GM12878 (cell line): ENCODE data around the gene CCIN. TPM values are rescaled to one million over a fixed set of nuclear protein-coding genes. Genes with fewer than 3 reads are reported as not detected.

Source experiments
- ATAC-seq: fragments of 200-7000 bp; cut with Tn5 transposase; 3 replicates; pipeline ENCODE4 v1.9.1; 2020; ENCODE audit warnings: mild to moderate bottlenecking, moderate library complexity
- BruUV-seq: library from RNA; stranded (reverse); fragments of 400-500 nt; replicated peaks from 2 replicates; lab custom pipeline; 2021; lab: Mats Ljungman, UMichigan
- CTCF ChIA-PET: fragments of 300-600 bp; sonication (Branson Sonifier 250); formaldehyde crosslinking; extraction: SDS; loops from one replicate; lab custom pipeline; 2021; ENCODE audit warnings: inconsistent platforms; lab: Yijun Ruan, JAX
- POLR2A ChIA-PET: fragments of 350-600 bp; formaldehyde crosslinking; extraction: SDS; loops from one replicate; lab custom pipeline; 2021; ENCODE audit warnings: inconsistent platforms; lab: Charles Lee
- RAD21 ChIA-PET: fragments of 300-600 bp; sonication (Branson Sonifier 250); formaldehyde crosslinking; loops from one replicate; lab custom pipeline; 2023; ENCODE audit warnings: antibody characterized with exemption; ENCODE audit not compliant: unreplicated experiment; lab: Charles Lee
- SMC1A ChIA-PET: fragments of 300-600 bp; sonication (Branson Sonifier 250); formaldehyde crosslinking; loops from one replicate; lab custom pipeline; 2023; ENCODE audit not compliant: unreplicated experiment, uncharacterized antibody; lab: Charles Lee
- DNase-seq: peaks from one replicate; pipeline ENCODE4 v3.0.0-alpha.2; 2011; ENCODE audit warnings: low read depth, low spot score
- FAIRE-seq: peaks from 3 replicates; lab custom pipeline; 2011; peaks lifted over from hg19 to GRCh38; lab: Jason Lieb, UNC
- H2AFZ ChIP-seq: 2 replicates; pipeline ENCODE4 v1.6.0; 2011; ENCODE audit warnings: low read depth, low read length, control low read depth; ENCODE audit not compliant: control insufficient read depth
- H3K27ac ChIP-seq: 2 replicates; pipeline ENCODE4 v1.5.1; 2011; ENCODE audit warnings: control low read depth; ENCODE audit not compliant: control insufficient read depth, insufficient read depth
- H3K27me3 ChIP-seq, 2 experiments: replicated peaks in 1 of 2; 2 replicates each; pipeline versions ENCODE4 v1.6.0 to v1.6.1; 2011; ENCODE audit warnings: low read length in 1 of 2; ENCODE audit not compliant: control insufficient read depth in 2 of 2, insufficient read depth in 2 of 2
- H3K36me3 ChIP-seq, 2 experiments: 2 replicates each; pipeline ENCODE4 v1.5.1; 2011; ENCODE audit warnings: low read length in 1 of 2; ENCODE audit not compliant: control insufficient read depth in 2 of 2, insufficient read depth in 2 of 2
- H3K4me1 ChIP-seq: 2 replicates; pipeline ENCODE4 v1.6.1; 2011; ENCODE audit warnings: mild to moderate bottlenecking, low read length, moderate library complexity, mixed read lengths; ENCODE audit not compliant: control insufficient read depth, insufficient read depth
- H3K4me2 ChIP-seq: 2 replicates; pipeline ENCODE4 v1.6.0; 2011; ENCODE audit warnings: control low read depth; ENCODE audit not compliant: control insufficient read depth, insufficient read depth
- H3K4me3 ChIP-seq: fragments of 200-600 bp; sonication (generic); 2 replicates; pipeline ENCODE4 v1.5.1; 2016
- H3K79me2 ChIP-seq: 2 replicates; pipeline ENCODE4 v1.6.0; 2011; ENCODE audit warnings: low read length; ENCODE audit not compliant: control insufficient read depth, insufficient read depth
- H3K9ac ChIP-seq: 2 replicates; pipeline ENCODE4 v1.8.0; 2011; ENCODE audit warnings: low read length, control low read depth, mixed read lengths; ENCODE audit not compliant: control insufficient read depth, insufficient read depth
- H3K9me3 ChIP-seq: replicated peaks from 3 replicates; pipeline ENCODE4 v1.5.1; 2011; ENCODE audit warnings: mild to moderate bottlenecking, low read length; ENCODE audit not compliant: control insufficient read depth, insufficient read depth
- H4K20me1 ChIP-seq: 2 replicates; pipeline ENCODE4 v1.6.0; 2011; ENCODE audit not compliant: control insufficient read depth, insufficient read depth
- ATF7 ChIP-seq: fragments of 450-650 bp; IDR thresholded peaks from 2 replicates; pipeline ENCODE4 v1.6.1; 2016; ENCODE audit warnings: low read depth, mild to moderate bottlenecking
- BCL11A ChIP-seq: IDR thresholded peaks from 2 replicates; pipeline ENCODE4 v1.6.1; 2011; ENCODE audit warnings: low read depth, low read length
- BCL3 ChIP-seq: IDR thresholded peaks from 2 replicates; pipeline ENCODE4 v1.6.1; 2011; ENCODE audit warnings: borderline replicate concordance, low read depth, mild to moderate bottlenecking, moderate library complexity, low read length; ENCODE audit not compliant: insufficient read depth, poor library complexity, severe bottlenecking
- BMI1 ChIP-seq: fragments of 450-650 bp; IDR thresholded peaks from 2 replicates; pipeline ENCODE4 v1.6.1; 2016; ENCODE audit warnings: mild to moderate bottlenecking, moderate library complexity, borderline replicate concordance
- BRCA1 ChIP-seq: IDR thresholded peaks from 2 replicates; pipeline ENCODE4 v1.6.1; 2011; ENCODE audit warnings: low read depth, low read length, improper control_type of control experiment
- CBX3 ChIP-seq: fragments of 200-600 bp; sonication (generic); IDR thresholded peaks from 2 replicates; pipeline ENCODE4 v1.6.1; 2016; ENCODE audit warnings: low read depth, borderline replicate concordance
- LARP7 ChIP-seq: fragments of 450-650 bp; IDR thresholded peaks from 2 replicates; pipeline ENCODE4 v1.6.1; 2017; ENCODE audit warnings: mild to moderate bottlenecking
- MEF2B ChIP-seq: fragments of 450-650 bp; IDR thresholded peaks from 2 replicates; pipeline ENCODE4 v1.6.1; 2018; ENCODE audit warnings: mild to moderate bottlenecking, moderate library complexity; ENCODE audit not compliant: partially characterized antibody, poor library complexity, severe bottlenecking
- MYC ChIP-seq: IDR thresholded peaks from 2 replicates; pipeline ENCODE4 v1.6.1; 2011; ENCODE audit warnings: mild to moderate bottlenecking, low read length, moderate library complexity, inconsistent platforms; ENCODE audit not compliant: insufficient read depth, insufficient replicate concordance, insufficient read length, severe bottlenecking
- NBN ChIP-seq: fragments of 450-650 bp; IDR thresholded peaks from 2 replicates; pipeline ENCODE4 v1.6.1; 2016
- NFYA ChIP-seq: IDR thresholded peaks from 2 replicates; pipeline ENCODE4 v1.6.1; 2011; ENCODE audit warnings: low read depth, mild to moderate bottlenecking, low read length, improper control_type of control experiment, borderline replicate concordance
- PAX8 ChIP-seq: fragments of 450-650 bp; IDR thresholded peaks from 2 replicates; pipeline ENCODE4 v1.6.1; 2017; ENCODE audit warnings: mild to moderate bottlenecking, moderate library complexity
- REST ChIP-seq: IDR thresholded peaks from 2 replicates; pipeline ENCODE4 v1.6.1; 2012; ENCODE audit warnings: mild to moderate bottlenecking, low read depth, low read length
- SRF ChIP-seq, 2 experiments: IDR thresholded peaks; 2 replicates each; pipeline ENCODE4 v1.6.1; 2011; ENCODE audit warnings: low read depth in 2 of 2, low read length in 2 of 2, mild to moderate bottlenecking in 1 of 2, moderate library complexity in 1 of 2
- STAT3 ChIP-seq: IDR thresholded peaks from 2 replicates; pipeline ENCODE4 v1.6.1; 2011; ENCODE audit warnings: low read depth, low read length, improper control_type of control experiment
- TCF3 ChIP-seq: IDR thresholded peaks from 2 replicates; pipeline ENCODE4 v1.6.1; 2012; ENCODE audit warnings: low read depth, mild to moderate bottlenecking, low read length, borderline replicate concordance; ENCODE audit not compliant: insufficient read depth
- TCF7 ChIP-seq: IDR thresholded peaks from 2 replicates; pipeline ENCODE4 v1.6.1; 2014; ENCODE audit warnings: antibody characterized with exemption, borderline replicate concordance
- YY1 ChIP-seq: IDR thresholded peaks from 2 replicates; pipeline ENCODE4 v1.6.1; 2011; ENCODE audit warnings: low read depth, mild to moderate bottlenecking, low read length
- ZSCAN29 ChIP-seq: fragments of 450-650 bp; IDR thresholded peaks from 2 replicates; pipeline ENCODE4 v1.6.1; 2017; ENCODE audit warnings: mild to moderate bottlenecking, moderate library complexity
- WGBS: methylation state at CpG from one replicate; pipeline ENCODE4 v1.1.6; 2016; ENCODE audit warnings: low lambda C conversion rate; ENCODE audit not compliant: insufficient replicate concordance, insufficient coverage; ENCODE audit errors: missing lambda C conversion rate; 5-methylcytosine and 5-hydroxymethylcytosine counted together
- in situ Hi-C: fragments of 300-500 bp; cut with MboI; formaldehyde crosslinking; loops from 9 replicates; pipeline ENCODE4 v1.14.3; 2018; ENCODE audit warnings: mixed read lengths
- intact Hi-C: fragments of 100-400 bp; cut with micrococcal nuclease; formaldehyde crosslinking; loops from one replicate; pipeline ENCODE4 v1.14.2; 2022; ENCODE audit not compliant: unreplicated experiment
- polyA plus RNA-seq, 11 experiments: library from polyadenylated mRNA; depleted of rRNA in 4 of 11; unstranded in 6 of 11; stranded (reverse) in 5 of 11; fragments of >200 nt; fragmentation: Nextera tagmentation in 4 of 11; fragmentation: Illumina TruSeq in 1 of 11; extraction: Ambion mirVana in 4 of 11; extraction: Trizol in 1 of 11; gene quantifications; 1 replicate in 1 of 11; 2 replicates in 10 of 11; pipeline versions ENCODE4 v1.2.1 to v1.2.3, GENCODE V29; 2011 to 2016; ENCODE audit warnings: inconsistent platforms in 2 of 11, missing spikeins in 2 of 11, low read depth in 1 of 11
- total RNA-seq, 4 experiments: library from RNA; depleted of rRNA in 3 of 4; stranded (reverse); fragments of >200 nt in 3 of 4; fragmentation: Illumina TruSeq in 1 of 4; extraction: Trizol in 1 of 4; gene quantifications; 2 replicates each; pipeline versions ENCODE4 v1.2.1 to v1.2.3, GENCODE V29; 2013 to 2021

The CCIN gene
- total and polyA plus RNA-seq, 10 of the 15 experiments (the other 5 are each of a cell fraction or from before 2014, with no cell fraction given): not detected

- Histone ChIP-seq H3K4me2 (no peak overlapping the region), H3K9ac (no peak overlapping the region), H2AFZ (no peak overlapping the region), H3K4me3 (no peak overlapping the region), H3K27ac (no peak overlapping the region), H3K4me1 (no peaks in the 10 kb centered on the region; the same call in 1 of the 2 replicates), H4K20me1 (no peaks in the 10 kb centered on the region), H3K79me2 (no peaks in the 10 kb centered on the region), H3K27me3 (peaks cover 0 to 2% of the 10 kb centered on the region in 2 experiments; a peak in 2 of 4 replicates), H3K36me3 (no peaks in the 10 kb centered on the region), H3K9me3 (no peaks in the 10 kb centered on the region)
- no peak for DNase-seq
- ATAC-seq: no peak
- in situ Hi-C loops: no loop called here
- TF ChIP-seq BRCA1 (no peak), LARP7 (no peak), BMI1 (no peak), CBX3 (no peak), TCF7 (no peak), SRF (IDR thresholded peaks at IDR 0.05; ENCODE audit: low read depth in 2 of 2, low read length in 2 of 2) (no peak), STAT3 (no peak), ATF7 (no peak), MEF2B (no peak), MYC (no peak), REST (no peak), ZSCAN29 (no peak), BCL3 (no peak), YY1 (no peak), PAX8 (no peak), NFYA (no peak), NBN (no peak), BCL11A (no peak), TCF3 (no peak)
- RAD21 ChIA-PET: no interaction called here
- no peak for FAIRE-seq
- CTCF ChIA-PET: interaction anchor here (1.5 to 2.6 kb wide), 2 partner anchors 21 to 43 kb away, joined by 7 to 17 read pairs; no protein-coding TSS in a partner anchor
- POLR2A ChIA-PET: no interaction called here
- intact Hi-C loops: no loop called here
- WGBS: 57% methylated on average over 2 of the region's 2 CpGs
- no TSS peak for BruUV-seq
- SMC1A ChIA-PET: interaction anchor here (1.0 to 1.5 kb wide), 3 partner anchors 19 to 43 kb away, joined by 3 to 4 read pairs (median 3); no protein-coding TSS in a partner anchor
These were observed 45.7 kb upstream of the CCIN start for GRCh38 chr9:36123515-36123914.
